Measurements from ENCODE around the gene ERBB2. TPM values are rescaled to one million over a fixed set of nuclear protein-coding genes. Genes with fewer than 3 reads are reported as not detected.
A peak's percentile ranks its signal among the peaks of the same experiment; 100 is the strongest.

ERBB2 gene
- total and polyA plus RNA-seq, 2 of the 13 experiments (the other 11 are each of a cell fraction or from before 2014, with no cell fraction given), result 57.7 to 64.1 TPM

DNA sequence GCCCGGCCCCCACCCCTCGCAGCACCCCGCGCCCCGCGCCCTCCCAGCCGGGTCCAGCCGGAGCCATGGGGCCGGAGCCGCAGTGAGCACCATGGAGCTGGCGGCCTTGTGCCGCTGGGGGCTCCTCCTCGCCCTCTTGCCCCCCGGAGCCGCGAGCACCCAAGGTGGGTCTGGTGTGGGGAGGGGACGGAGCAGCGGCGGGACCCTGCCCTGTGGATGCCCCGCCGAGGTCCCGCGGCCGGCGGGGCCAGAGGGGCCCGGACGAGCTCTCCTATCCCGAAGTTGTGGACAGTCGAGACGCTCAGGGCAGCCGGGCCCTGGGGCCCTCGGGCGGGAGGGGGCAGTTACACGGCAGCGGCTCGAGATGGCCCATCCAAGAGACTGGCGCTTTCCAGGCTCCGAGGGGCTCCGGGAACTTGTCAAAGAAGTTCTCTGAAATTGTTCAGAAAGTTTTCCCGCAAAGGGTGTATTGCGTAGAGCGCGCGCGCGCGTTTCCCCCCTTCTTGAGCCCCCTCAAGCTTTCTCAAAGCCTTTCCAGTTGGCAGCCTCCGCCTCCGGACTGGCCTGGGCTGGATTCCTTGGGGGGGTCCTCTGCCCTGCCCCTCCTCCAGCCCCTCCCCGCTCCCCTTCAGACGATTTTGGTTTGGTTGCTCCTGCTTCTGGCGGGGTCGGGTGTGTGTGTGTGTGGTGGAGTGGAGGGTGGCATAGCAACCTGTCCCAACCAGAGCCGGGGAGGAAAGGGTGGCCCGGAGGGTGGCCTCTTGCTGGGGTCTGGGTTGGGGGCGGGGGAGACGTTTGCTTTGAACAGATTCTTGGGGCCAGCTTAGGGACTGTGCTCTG, 504 bp downstream of the ERBB2 start (continued):
- TF ChIP-seq ZNF605 (CRISPR knock-in tag; IDR thresholded peaks at IDR 0.05) (no peak; the same call in 1 of the 2 replicates), SCMH1 (CRISPR knock-in tag; IDR thresholded peaks at IDR 0.05; ENCODE audit: borderline replicate concordance) (no peak), ESRRA (CRISPR knock-in tag; IDR thresholded peaks at IDR 0.05; ENCODE audit: low read depth) (no peak), ZNF772 (CRISPR knock-in tag; IDR thresholded peaks at IDR 0.05) (0 out of 2 replicates have a peak, but pooled peaks have one; percentile 7), PHF5A (CRISPR knock-in tag; IDR thresholded peaks at IDR 0.05; ENCODE audit: low read depth, unreplicated experiment) (no peak), KLF12 (CRISPR knock-in tag; IDR thresholded peaks at IDR 0.05; ENCODE audit: borderline replicate concordance) (0 out of 2 replicates have a peak, but pooled peaks have one; percentile 45), THAP11 (CRISPR knock-in tag; IDR thresholded peaks at IDR 0.05) (0 out of 2 replicates have a peak, but pooled peaks have one; percentile 23), CEBPG (CRISPR knock-in tag; IDR thresholded peaks at IDR 0.05) (no peak)
- TF ChIP-seq, protein P1, sequence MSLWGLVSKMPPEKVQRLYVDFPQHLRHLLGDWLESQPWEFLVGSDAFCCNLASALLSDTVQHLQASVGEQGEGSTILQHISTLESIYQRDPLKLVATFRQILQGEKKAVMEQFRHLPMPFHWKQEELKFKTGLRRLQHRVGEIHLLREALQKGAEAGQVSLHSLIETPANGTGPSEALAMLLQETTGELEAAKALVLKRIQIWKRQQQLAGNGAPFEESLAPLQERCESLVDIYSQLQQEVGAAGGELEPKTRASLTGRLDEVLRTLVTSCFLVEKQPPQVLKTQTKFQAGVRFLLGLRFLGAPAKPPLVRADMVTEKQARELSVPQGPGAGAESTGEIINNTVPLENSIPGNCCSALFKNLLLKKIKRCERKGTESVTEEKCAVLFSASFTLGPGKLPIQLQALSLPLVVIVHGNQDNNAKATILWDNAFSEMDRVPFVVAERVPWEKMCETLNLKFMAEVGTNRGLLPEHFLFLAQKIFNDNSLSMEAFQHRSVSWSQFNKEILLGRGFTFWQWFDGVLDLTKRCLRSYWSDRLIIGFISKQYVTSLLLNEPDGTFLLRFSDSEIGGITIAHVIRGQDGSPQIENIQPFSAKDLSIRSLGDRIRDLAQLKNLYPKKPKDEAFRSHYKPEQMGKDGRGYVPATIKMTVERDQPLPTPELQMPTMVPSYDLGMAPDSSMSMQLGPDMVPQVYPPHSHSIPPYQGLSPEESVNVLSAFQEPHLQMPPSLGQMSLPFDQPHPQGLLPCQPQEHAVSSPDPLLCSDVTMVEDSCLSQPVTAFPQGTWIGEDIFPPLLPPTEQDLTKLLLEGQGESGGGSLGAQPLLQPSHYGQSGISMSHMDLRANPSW (CRISPR knock-in tag; IDR thresholded peaks at IDR 0.05; ENCODE audit: borderline replicate concordance), result no peak
- TF ChIP-seq, protein P2, sequence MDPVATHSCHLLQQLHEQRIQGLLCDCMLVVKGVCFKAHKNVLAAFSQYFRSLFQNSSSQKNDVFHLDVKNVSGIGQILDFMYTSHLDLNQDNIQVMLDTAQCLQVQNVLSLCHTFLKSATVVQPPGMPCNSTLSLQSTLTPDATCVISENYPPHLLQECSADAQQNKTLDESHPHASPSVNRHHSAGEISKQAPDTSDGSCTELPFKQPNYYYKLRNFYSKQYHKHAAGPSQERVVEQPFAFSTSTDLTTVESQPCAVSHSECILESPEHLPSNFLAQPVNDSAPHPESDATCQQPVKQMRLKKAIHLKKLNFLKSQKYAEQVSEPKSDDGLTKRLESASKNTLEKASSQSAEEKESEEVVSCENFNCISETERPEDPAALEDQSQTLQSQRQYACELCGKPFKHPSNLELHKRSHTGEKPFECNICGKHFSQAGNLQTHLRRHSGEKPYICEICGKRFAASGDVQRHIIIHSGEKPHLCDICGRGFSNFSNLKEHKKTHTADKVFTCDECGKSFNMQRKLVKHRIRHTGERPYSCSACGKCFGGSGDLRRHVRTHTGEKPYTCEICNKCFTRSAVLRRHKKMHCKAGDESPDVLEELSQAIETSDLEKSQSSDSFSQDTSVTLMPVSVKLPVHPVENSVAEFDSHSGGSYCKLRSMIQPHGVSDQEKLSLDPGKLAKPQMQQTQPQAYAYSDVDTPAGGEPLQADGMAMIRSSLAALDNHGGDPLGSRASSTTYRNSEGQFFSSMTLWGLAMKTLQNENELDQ (CRISPR knock-in tag; IDR thresholded peaks at IDR 0.05; ENCODE audit: borderline replicate concordance), result no peak
- TF ChIP-seq, protein P3, sequence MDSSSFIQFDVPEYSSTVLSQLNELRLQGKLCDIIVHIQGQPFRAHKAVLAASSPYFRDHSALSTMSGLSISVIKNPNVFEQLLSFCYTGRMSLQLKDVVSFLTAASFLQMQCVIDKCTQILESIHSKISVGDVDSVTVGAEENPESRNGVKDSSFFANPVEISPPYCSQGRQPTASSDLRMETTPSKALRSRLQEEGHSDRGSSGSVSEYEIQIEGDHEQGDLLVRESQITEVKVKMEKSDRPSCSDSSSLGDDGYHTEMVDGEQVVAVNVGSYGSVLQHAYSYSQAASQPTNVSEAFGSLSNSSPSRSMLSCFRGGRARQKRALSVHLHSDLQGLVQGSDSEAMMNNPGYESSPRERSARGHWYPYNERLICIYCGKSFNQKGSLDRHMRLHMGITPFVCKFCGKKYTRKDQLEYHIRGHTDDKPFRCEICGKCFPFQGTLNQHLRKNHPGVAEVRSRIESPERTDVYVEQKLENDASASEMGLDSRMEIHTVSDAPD (CRISPR knock-in tag; IDR thresholded peaks at IDR 0.05), result 0 out of 2 replicates have a peak, but pooled peaks have one; percentile 26
